ENCODE data around the gene CYP3A5. TPM values are rescaled to one million over a fixed set of nuclear protein-coding genes. Genes with fewer than 3 reads are reported as not detected.

CYP3A5 gene
- total and polyA plus RNA-seq, 10 of the 15 experiments (the other 5 are each of a cell fraction or from before 2014, with no cell fraction given): 0.05 to 1.3 (median 0.09) TPM; not detected in 2

DNA sequence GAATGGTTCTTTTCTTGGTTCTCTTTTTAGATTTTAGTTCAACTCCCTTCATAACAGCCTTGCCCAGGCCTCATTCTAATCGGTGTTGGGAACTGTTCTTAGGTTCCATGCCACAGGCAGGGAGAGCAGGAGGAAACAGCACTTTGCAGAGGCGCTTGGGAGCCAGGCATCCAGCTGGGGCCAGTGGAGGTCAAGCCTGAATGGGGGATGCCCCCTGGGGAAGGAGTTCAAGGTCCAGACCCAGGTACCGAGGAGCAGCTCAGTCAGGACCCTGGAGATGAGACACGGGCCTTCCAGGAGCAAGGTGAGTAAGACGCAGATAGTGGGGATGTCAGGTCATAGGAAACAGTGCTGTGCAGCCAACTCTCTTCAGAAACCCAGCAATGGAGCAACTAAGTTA lies 58.5 kb downstream of the CYP3A5 start:
- intact Hi-C loops (cut with micrococcal nuclease; ENCODE audit: unreplicated experiment): no loop called here
- ATAC-seq (no peak), DNase-seq (ENCODE audit: low read depth, low spot score) (no peak), FAIRE-seq (no peak)
- ChIA-PET CTCF (interaction anchor here (1.0 to 1.5 kb wide), 2 partner anchors 16 to 299 kb away, joined by 3 to 4 read pairs; no protein-coding TSS in a partner anchor), POLR2A (no interaction called here), RAD21 (ENCODE audit: unreplicated experiment) (no interaction called here), SMC1A (ENCODE audit: uncharacterized antibody, unreplicated experiment) (interaction anchor here (1.0 to 1.4 kb wide), 2 partner anchors 10 to 183 kb away, joined by 3 to 6 read pairs; partner anchors contain the start of genes CPSF4 and PTCD1)
- no peaks in the 10 kb centered on the region for H3K4me1 ChIP-seq (ENCODE audit: control insufficient read depth, insufficient read depth, low read length)
- no peak overlapping the region for H3K4me2 ChIP-seq (ENCODE audit: control insufficient read depth, insufficient read depth)
- no peak overlapping the region for H2AFZ ChIP-seq (ENCODE audit: control insufficient read depth, low read depth, low read length)
- no peaks in the 10 kb centered on the region for H4K20me1 ChIP-seq (ENCODE audit: control insufficient read depth, insufficient read depth)
- H3K9me3 ChIP-seq (replicated peaks; ENCODE audit: control insufficient read depth, insufficient read depth, low read length): no peaks in the 10 kb centered on the region
- H3K27me3 ChIP-seq (replicated peaks in 1 of 2; ENCODE audit: control insufficient read depth in 2 of 2, insufficient read depth in 2 of 2, low read length in 1 of 2): no peaks in the 10 kb centered on the region
- in situ Hi-C loops (cut with MboI): no loop called here
- peaks cover 18% of the 10 kb centered on the region for H3K79me2 ChIP-seq (ENCODE audit: control insufficient read depth, insufficient read depth, low read length)
- H3K27ac ChIP-seq (ENCODE audit: control insufficient read depth, insufficient read depth): no peak overlapping the region
- H3K4me3 ChIP-seq: no peak overlapping the region
- 100% methylated on average over 4 of the region's 5 CpGs for WGBS (ENCODE audit: insufficient coverage, insufficient replicate concordance, low lambda C conversion rate, missing lambda C conversion rate)
- peaks cover 26 to 51% of the 10 kb centered on the region in 2 experiments for H3K36me3 ChIP-seq (ENCODE audit: control insufficient read depth in 2 of 2, insufficient read depth in 2 of 2, low read length in 1 of 2)
- no peak overlapping the region for H3K9ac ChIP-seq (ENCODE audit: control insufficient read depth, insufficient read depth, low read length)
- no TSS peak for BruUV-seq (replicated peaks)
- TF ChIP-seq EP300 (IDR thresholded peaks at IDR 0.05; ENCODE audit: borderline replicate concordance in 1 of 2, control insufficient read depth in 1 of 2, low read depth in 2 of 2, low read length in 2 of 2) (no peak), NR2C1 (IDR thresholded peaks at IDR 0.05) (no peak), SUZ12 (IDR thresholded peaks at IDR 0.05; ENCODE audit: unreplicated experiment) (no peak), RELA (IDR thresholded peaks at IDR 0.05; ENCODE audit: borderline replicate concordance, partially characterized antibody) (no peak), RB1 (IDR thresholded peaks at IDR 0.05; ENCODE audit: borderline replicate concordance) (no peak), E2F8 (IDR thresholded peaks at IDR 0.05; ENCODE audit: low read depth, partially characterized antibody) (no peak), YY1 (IDR thresholded peaks at IDR 0.05; ENCODE audit: low read depth, low read length) (no peak), MYC (IDR thresholded peaks at IDR 0.05; ENCODE audit: insufficient read depth, insufficient read length, insufficient replicate concordance, low read length, severe bottlenecking) (no peak), PML (IDR thresholded peaks at IDR 0.05; ENCODE audit: low read length) (no peak), BHLHE40 (IDR thresholded peaks at IDR 0.05; ENCODE audit: borderline replicate concordance in 1 of 2, low read depth in 2 of 2, low read length in 1 of 2) (no peak), RCOR1 (conservative IDR thresholded peaks at IDR 0.05; ENCODE audit: low read depth, low read length) (no peak)
- TF ChIP-seq, protein P1, sequence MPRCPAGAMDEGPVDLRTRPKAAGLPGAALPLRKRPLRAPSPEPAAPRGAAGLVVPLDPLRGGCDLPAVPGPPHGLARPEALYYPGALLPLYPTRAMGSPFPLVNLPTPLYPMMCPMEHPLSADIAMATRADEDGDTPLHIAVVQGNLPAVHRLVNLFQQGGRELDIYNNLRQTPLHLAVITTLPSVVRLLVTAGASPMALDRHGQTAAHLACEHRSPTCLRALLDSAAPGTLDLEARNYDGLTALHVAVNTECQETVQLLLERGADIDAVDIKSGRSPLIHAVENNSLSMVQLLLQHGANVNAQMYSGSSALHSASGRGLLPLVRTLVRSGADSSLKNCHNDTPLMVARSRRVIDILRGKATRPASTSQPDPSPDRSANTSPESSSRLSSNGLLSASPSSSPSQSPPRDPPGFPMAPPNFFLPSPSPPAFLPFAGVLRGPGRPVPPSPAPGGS (IDR thresholded peaks at IDR 0.05; ENCODE audit: borderline replicate concordance, insufficient read depth, low read depth, low read length, poor library complexity, severe bottlenecking): no peak
- TF ChIP-seq, protein P2, sequence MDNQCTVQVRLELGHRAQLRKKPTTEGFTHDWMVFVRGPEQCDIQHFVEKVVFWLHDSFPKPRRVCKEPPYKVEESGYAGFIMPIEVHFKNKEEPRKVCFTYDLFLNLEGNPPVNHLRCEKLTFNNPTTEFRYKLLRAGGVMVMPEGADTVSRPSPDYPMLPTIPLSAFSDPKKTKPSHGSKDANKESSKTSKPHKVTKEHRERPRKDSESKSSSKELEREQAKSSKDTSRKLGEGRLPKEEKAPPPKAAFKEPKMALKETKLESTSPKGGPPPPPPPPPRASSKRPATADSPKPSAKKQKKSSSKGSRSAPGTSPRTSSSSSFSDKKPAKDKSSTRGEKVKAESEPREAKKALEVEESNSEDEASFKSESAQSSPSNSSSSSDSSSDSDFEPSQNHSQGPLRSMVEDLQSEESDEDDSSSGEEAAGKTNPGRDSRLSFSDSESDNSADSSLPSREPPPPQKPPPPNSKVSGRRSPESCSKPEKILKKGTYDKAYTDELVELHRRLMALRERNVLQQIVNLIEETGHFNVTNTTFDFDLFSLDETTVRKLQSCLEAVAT (IDR thresholded peaks at IDR 0.05): no peak
